GM21825 (cell line): ENCODE results near the gene ERP29.
"Not testable (repeated sequence)": the region's sequence is repeated elsewhere in the genome, so short reads cannot be mapped to it uniquely, and the experiment has no call there.

Experiments used
- ATAC-seq: cut with Tn5 transposase; IDR thresholded peaks from one replicate; pipeline ENCODE4 v1.9.1; 2021; ENCODE audit warnings: mild to moderate bottlenecking, moderate library complexity; ENCODE audit not compliant: unreplicated experiment

ERP29 gene

DNA sequence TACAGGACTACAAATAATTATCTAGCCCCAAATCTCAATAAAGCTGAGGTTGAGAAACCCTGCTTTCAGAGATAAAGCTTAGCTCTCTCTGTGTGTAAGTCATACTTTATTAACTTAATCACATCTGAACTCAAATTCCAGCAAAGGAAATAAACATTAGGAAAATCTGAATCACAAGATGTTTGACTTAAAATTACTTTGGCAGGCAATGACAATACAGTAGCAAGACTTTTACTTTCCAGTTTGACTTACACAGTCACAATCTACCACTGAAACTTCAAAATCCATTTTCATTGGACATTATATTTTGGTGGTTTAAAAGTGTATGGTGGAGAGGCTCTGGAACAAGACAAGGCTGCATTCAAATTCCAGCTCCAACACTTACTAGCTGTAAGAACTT lies 11.7 kb upstream of the ERP29 start:
- ATAC-seq = no peak

DNA sequence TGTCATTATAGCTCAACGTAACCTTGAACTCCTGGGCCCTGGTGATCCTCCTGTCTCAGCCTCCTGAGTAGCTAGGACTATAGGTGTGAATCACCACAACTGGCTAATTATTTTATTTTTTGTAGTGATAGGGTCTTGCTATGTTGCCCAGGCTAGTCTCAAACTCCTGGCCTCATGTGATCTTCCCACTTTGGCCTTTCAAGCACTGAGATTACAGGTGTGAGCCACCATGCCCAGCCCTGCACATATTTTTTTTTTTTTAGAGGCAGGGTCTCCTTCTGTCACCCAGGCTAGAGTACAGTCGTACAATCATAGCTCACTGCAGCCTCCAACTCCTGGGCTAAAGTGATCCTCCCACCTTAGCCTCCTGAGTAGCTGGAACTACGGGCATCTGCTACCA lies 9.2 kb upstream of the ERP29 start:
- ATAC-seq = no peak

DNA sequence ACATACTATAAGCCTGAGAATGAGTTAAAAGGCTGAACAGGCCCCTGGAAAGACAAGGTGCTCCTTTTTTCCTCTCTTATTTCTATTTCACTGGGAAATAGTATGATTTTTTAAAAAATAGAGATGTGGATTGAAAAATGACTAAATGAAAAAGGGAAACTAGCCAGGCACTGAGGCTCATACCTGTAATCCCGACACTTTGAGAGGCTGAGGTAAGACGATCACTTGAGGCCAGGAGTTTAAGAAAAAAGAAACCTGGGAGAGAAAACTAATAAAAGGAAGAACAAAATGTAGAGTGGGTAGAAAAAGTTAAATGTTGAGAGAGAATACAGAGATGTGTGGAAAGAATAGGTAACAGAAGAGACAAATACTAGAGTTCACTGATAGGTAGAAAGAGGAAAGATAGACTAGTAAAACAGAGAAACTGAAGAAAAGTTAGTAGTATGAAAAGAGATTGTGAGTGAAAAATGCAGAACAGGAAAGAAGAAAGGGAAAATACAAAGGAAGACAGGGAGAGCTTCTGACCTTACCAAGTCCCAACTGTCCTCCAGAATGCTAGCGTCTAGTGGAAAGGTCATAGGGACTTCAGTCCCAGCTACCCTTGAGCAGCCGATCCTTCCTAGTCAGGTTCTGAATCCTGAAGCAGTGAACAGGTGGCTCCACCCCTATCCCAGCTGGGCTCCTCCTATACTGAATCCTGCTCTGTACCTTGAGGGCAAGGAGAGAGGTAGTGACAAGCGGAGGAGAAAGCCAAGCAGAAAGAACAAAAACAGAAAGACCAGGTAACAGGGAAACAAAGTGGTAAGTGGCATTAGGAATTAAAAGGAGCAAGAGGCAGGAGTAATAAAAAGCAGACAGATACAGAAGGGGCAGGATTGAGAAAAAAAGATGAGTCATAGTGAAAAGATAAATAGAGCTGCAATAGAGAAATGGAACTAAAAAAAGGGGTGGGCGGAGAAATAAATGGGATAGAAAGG lies 7.5 kb upstream of the ERP29 start:
- ATAC-seq = no peak

DNA sequence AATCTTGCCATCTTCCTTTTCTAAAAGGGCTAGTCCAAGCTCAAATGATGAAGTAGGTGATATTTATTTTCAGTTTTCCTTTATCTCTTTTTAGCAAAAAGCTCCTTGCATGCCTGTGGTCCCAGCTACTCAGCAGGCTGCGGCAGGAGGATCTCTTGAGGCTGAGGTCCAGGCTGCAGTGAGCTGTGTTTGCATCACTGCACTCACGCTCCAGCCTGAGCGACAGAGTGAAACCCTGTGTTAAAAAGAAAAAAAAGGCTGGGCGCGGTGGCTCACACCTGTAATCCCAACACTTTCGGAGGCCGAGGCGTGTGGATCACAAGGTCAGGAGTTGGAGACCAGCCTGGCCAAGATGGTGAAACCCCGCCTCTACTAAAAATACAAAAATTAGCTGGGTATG lies 5.3 kb upstream of the ERP29 start:
- ATAC-seq = no peak

DNA sequence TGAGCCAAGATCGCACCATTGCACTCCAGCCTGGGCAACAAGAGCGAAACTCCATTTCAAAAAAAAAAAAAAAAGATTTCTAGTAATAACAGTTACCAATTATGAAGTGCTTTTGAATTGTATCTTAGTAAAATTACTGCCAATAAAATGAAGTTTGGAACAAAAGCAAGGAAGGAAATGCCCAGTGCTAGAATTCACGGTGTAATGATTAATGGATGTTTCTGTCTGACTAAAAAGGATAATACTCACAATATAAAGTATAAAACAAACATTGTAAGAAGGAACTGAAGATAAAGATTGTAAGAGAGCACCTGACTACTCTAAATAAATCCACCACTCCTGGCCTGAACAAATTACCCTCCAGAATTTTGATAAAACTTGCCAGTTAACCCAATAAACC lies 4.3 kb upstream of the ERP29 start:
- ATAC-seq = no peak

DNA sequence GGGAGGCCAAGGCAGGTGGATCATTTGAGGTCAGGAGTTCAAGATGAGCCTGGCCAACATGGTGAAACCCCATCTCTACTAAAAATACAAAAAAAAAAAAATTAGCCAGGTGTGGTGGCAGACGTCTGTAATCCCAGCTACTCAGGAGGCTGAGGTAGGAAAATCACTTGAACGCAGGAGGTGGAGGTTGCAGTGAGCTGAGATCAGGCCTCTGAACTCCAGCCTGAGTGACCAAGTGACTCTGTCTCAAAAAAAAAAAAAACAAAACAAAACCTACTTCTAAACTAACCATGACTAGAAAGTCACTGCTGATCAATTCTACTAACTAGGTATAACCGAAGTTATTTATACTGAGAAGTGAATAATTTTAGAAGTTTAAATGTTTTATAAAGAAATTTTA lies 3.6 kb upstream of the ERP29 start:
- ATAC-seq = not testable (repeated sequence)

DNA sequence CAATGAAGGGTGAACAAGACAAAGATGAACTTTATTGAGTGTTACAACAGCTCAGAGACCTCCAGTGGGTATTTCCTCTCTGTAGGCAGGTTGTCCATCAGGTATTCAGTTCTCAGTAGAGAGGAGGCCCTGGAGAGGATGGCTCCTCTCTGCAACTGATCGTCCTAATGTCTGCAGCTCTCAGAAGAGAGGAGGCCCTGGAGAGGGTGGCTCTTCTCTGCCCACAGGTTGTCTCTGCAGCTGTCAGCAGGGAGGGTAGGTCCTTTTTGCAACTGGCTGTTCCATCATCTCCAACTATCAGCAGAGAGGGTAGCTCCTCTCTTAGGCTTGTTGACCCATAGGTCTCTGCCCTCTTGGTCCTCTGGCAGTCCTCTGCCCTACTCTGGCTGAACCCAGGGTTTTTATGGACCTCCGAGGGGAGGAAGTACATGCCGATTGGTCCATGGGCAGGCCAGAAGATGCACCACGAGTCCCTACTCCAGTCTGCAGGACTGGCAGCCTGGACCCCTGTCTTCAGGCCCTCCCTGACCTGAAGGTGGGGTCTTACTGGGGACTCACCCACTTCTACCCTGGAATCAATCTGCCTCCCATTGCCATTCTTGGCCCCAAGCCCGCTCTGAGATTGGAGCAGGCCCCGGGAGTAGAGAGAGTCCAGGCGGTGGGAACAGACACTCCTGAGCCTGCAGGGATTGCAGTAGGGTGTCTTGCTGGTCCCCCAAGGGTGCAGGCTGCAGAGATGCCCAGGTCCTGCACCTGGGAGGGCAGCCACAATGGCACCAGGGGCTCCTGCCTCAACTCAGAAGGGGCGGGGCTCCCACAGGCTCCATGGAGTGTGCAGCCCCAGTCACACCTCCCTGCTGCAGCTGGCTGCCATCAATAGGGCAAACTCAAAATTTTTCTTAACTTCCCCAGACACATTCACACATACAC lies 2.5 kb upstream of the ERP29 start:
- ATAC-seq = no peak

DNA sequence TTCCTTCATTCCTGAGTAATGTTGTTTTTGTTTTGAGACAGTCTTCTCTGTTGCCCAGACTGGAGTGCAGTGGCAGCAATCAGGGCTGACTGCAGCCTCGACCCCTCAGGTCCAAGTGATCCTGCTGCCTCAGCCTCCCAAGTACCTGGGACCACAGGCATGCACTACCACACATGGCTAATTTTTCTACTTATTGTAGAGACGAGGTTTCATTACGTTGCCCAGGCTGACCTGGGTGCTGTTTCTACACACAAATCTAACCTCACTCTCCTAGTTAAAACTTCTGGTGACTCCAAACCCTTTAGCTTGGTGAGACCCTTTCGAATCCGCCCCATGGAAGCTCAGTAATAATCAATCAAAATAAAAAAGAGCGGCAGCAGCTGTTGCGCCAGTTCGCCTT lies 1.5 kb upstream of the ERP29 start:
- ATAC-seq = no peak

DNA sequence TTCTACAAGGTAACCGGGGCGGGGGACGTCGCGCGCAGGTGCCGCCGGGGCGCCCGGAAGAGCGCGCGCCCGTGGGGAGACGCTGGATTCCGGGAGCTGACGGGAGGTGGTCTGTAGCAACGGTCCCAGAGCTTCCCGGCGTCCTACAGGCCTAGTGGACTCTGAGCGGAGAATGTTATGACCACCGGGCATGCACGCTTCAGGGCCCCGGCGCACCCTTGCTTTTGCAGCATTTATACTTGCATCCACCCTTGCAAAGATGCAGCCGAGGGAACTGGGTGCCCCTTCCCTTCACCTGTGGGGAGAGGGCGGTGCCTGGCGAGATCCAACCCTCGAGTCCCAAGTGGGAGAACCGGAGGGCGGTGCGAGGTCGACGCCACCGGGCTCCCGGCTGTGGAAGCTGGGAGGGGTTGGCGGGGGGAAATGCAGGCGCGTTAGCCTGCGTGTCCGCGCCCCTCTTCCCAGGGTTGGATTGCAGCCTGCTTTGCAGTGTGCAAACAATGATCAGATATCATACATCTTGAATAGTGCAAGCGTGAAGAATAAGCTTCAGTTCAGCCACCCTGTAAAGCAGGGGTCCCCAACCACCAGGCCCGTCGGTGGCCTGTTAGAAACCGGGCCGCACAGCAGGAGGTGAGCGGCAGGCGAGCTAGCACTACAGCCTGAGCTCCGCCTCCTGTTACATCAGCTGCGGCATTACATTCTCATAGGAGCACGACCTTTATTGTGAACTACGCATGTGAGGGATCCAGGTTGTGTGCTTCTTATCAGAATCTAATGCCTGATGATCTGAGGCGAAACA lies 576 bp downstream of the ERP29 start:
- peak; percentile 22 for ATAC-seq

DNA sequence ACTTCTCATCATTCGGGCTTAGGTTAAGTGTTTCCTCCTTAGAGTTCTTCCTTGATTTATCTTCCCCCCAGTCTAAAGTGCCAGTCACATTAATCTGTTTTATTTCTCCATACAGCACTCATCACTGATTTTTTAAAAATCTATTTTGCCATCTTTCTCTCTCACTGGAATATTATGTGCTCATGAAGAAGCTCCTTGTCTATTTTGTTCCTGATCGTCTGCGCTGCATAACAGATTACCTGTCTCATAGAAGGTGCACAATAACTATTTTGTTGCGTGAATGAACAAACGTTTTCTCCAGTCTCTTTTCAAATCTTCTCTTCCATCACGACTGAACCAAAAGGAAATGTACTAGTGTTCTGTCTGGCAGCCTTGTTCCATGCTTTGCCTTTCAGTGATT lies 2.7 kb downstream of the ERP29 start:
- no peak for ATAC-seq

DNA sequence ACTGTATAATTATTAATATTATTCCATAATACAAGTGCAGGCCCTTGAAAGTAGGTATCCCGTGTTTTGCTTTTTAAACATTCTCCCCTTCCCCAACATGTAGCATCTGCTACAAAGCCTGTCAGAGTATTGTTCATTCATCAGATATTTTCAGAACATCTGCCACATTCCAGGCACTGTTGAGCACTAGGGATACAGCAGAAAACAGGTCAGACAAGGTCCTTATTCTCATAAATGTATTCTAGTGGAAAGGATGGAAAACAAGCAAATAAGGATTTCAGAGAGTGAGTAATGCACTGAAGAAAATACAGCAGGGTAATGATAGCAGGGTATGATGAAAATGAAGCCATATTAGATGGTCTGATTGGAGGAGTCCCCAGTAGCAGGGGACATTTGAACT lies 3.8 kb downstream of the ERP29 start:
- ATAC-seq = no peak

DNA sequence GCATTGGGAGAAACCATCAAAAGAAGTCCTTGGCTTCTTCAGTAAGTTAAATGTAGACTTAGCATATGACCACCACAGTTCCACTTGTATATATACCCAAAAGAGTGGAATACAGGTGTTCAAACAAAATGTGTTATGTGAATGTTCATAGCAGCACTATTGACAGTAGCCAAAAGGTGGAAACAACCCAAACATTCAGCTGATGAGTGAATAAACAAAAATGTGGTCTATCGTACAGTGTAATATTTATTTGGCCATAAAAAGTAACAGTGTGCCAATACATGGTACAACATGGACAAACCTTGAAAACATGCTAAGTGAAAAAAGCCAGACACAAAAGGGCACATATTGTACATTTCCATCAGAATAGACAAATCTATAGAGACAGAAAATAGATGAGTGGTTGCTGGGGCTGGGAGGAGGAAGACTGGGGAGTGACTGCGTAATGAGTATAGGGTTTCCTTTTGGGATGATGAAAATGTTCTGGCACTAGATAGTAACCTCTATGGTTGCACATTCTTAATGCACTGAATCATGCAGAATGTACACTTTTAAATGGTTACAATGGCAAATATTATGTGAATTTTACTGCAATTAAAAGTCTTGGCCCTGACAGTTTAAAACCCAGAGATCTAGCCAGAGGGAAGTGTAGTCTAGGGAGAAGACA lies 5.5 kb downstream of the ERP29 start:
- ATAC-seq = no peak

DNA sequence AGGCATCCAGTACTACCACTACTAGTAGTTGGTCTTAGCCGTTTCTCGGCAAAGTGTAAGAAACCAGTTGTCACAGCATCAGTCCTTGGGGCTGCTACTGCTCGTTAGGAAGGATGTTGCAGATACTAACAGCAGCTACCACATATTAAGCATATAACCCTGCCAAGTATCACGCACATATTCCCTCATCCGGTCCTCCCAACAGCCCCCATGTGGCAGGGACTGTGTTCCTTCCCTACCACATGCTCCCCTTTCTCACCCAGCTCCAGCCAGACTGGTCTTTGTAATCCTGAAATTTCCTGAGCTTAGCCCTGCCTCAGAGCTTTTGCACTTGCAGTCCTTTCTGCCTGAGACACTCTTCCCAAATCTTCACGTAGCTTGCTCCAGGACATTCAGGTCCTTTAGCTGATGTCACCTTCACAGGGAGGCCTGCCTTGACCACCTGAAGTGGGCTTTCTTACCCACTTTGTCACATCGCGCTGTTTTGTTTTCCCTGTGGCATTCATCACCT lies 7.8 kb downstream of the ERP29 start:
- ATAC-seq = no peak

DNA sequence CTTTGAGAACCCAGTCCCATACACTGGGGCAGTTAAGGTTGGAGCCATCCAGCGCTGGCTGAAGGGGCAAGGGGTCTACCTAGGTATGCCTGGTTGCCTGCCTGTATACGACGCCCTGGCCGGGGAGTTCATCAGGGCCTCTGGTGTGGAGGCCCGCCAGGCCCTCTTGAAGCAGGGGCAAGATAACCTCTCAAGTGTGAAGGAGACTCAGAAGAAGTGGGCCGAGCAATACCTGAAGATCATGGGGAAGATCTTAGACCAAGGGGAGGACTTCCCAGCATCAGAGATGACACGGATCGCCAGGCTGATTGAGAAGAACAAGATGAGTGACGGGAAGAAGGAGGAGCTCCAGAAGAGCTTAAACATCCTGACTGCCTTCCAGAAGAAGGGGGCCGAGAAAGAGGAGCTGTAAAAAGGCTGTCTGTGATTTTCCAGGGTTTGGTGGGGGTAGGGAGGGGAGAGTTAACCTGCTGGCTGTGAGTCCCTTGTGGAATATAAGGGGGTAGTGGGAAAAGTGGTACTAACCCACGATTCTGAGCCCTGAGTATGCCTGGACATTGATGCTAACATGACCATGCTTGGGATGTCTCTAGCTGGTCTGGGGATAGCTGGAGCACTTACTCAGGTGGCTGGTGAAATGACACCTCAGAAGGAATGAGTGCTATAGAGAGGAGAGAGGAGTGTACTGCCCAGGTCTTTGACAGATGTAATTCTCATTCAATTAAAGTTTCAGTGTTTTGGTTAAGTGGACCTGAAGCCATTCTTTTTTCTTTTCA lies 9.2 kb downstream of the ERP29 start:
- ATAC-seq = no peak

DNA sequence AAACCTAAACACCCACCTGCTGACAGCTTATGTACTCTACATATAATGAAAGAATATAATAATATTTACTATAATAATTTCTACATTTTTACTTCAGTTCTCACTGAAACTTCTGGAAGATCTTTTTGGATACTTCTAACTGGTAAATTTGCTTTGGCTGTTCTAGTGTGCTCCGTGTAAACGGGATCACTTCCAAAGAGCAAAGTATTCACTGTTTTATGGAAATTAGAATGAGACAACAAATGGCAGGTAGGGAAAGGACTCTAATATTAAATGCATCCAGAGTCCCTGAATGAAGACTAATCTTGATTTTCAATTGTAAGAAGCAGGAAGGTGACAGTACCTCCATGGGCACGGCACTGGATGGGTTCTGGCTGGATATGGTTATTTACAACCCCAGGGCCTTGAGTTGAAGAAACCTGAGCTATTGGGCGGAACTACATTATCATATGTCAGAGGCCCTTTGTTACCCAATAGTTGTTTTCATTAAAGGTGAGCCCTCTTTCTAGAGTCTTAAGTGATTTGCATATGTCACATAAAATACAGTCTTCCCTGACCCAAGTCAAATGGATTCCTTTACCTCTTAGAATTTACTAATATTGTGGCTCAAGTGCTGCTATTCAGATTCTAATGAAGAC lies 10.7 kb downstream of the ERP29 start:
- no peak for ATAC-seq

DNA sequence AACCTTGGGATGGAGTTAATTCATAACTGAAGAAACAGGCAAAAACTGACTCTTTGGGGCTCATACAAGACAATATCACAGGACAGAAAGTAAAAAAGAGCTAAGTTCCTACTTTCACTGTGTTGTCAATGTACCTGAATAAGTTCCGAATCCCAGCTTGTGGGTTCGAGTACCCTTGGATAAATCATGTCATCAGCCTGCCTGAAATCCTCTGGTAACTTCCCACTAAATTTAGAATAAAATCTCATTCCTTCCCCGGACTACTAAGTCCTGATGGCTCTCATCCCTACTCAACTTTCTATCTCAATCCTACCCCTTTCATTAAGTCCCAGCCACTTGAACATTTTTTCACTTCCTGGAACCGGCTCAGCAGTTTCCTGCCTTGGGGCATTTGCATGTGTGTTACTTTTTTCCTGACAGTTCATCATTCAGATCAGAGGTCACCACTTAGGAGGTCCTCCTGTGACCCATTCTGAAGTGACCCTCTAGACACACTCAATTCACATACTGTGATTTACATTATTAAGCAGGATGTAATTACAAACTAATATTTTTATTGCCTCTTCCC lies 12.7 kb downstream of the ERP29 start:
- no peak for ATAC-seq

DNA sequence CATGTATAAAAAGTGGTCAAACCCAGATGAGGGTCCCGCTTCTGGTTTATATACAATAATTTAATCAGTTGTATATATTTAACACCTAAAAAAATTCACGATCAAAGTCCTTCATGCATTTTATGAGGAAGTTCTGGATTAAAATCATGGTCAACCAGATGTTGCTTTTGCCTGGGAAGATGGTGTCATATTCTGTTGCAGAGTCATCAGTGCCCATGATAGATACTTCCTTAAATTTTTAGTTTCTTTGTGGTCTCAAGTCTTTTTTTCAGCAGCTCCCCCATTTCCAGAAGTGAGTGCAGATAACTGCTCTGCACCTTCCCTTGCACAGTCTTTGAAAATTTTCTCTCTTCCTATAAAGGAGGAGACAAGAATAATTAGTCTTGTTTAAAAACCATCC lies 16.1 kb downstream of the ERP29 start:
- no peak for ATAC-seq

DNA sequence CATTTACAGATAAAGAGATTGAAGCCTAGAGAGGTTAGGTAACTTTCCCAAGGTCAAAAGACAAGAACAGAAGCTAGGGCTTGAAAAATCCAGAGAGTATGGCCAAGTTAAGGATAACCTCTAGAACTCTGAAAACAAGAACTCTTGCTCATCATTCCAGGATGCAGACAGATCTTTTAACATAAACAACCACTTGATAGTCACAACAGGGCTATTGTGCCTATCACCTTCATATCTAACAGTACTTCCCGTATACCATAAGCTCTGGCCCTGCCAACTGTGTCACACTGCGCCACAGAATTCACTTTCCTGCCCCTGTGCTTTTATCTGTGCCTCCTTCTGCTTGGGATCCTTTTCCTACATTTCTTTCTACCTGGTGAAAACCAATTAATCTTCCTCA lies 18.2 kb downstream of the ERP29 start:
- ATAC-seq = no peak

DNA sequence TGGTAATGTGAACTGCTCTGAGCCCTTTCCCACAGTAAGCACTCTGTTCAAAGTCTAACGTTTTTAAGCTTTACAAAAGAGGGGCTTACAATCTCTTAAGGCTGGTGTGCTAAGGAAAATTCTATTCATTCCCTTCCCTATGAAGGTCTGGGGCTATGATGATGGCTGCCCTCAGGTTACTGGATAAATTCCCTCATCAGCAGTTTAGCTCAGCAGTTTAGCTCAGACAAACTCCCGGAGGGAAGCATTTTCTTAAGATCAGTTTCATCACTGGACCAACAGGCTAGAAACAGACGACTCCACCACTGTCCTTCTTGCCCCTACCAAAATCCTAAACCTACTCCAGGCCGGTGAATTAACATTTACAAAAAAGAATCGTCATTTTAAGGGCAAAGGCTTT lies 19.1 kb downstream of the ERP29 start:
- no peak for ATAC-seq
